GM19023 (cell line): ENCODE measurements around the gene LINC00632.

ENCODE experiments used
- ATAC-seq: cut with Tn5 transposase; IDR thresholded peaks from one replicate; pipeline ENCODE4 v1.9.1; 2021; ENCODE audit warnings: mild to moderate bottlenecking, moderate library complexity; ENCODE audit not compliant: unreplicated experiment

LINC00632 gene

GRCh38 chrX:140764401-140764919, 54.9 kb downstream of the LINC00632 start:
- ATAC-seq: no peak

- no peak for ATAC-seq
Measured at GRCh38 chrX:140765043-140765784, 55.7 kb downstream of the LINC00632 start.

- no peak for ATAC-seq
Measured at GRCh38 chrX:140766024-140766611, 56.6 kb downstream of the LINC00632 start.

GRCh38 chrX:140767646-140768045, 58.1 kb downstream of the LINC00632 start:
- no peak for ATAC-seq

GRCh38 chrX:140775211-140775610, 65.7 kb downstream of the LINC00632 start:
- no peak for ATAC-seq

GRCh38 chrX:140776320-140776719, 66.8 kb downstream of the LINC00632 start:
- no peak for ATAC-seq

- no peak for ATAC-seq
Measured at GRCh38 chrX:140794642-140795041, 85.1 kb downstream of the LINC00632 start.

- no peak for ATAC-seq
Measured at GRCh38 chrX:140799216-140799615, 89.7 kb downstream of the LINC00632 start.

- no peak for ATAC-seq
Measured at GRCh38 chrX:140804292-140804691, 94.7 kb downstream of the LINC00632 start.

GRCh38 chrX:140815868-140816267, 106.3 kb downstream of the LINC00632 start:
- no peak for ATAC-seq

GRCh38 chrX:140817943-140818342, 108.4 kb downstream of the LINC00632 start:
- ATAC-seq: no peak

GRCh38 chrX:140821280-140821679, 111.7 kb downstream of the LINC00632 start:
- no peak for ATAC-seq

GRCh38 chrX:140822184-140822583, 112.6 kb downstream of the LINC00632 start:
- ATAC-seq: no peak

GRCh38 chrX:140822861-140823260, 113.3 kb downstream of the LINC00632 start:
- ATAC-seq: no peak

GRCh38 chrX:140836874-140837273, 127.3 kb downstream of the LINC00632 start:
- no peak for ATAC-seq
